Endothelial cell of umbilical vein (primary cell): Measurements from ENCODE around the gene ALLC. TPM values are rescaled to one million over a fixed set of nuclear protein-coding genes. Genes with fewer than 3 reads are reported as not detected.

Experiments used
- BruUV-seq: library from RNA; stranded (reverse); fragments of 400-500 nt; replicated peaks from 2 replicates; lab custom pipeline; 2021; lab: Mats Ljungman, UMichigan
- CTCF ChIA-PET: fragments of 300-600, 350-600 bp; sonication (Branson Sonifier 250); formaldehyde crosslinking; loops from one replicate; lab custom pipeline; 2021; ENCODE audit warnings: antibody characterized with exemption, inconsistent platforms; lab: Charles Lee
- POLR2A ChIA-PET: fragments of 300-600, 350-600 bp; sonication (Branson Sonifier 250); formaldehyde crosslinking; loops from one replicate; lab custom pipeline; 2021; ENCODE audit warnings: antibody characterized with exemption, inconsistent platforms; lab: Charles Lee
- DNase-seq: peaks from one replicate; pipeline ENCODE4 v3.0.0-alpha.2; 2011; ENCODE audit warnings: low read depth, low spot score
- FAIRE-seq: peaks from 2 replicates; lab custom pipeline; 2011; peaks lifted over from hg19 to GRCh38; lab: Jason Lieb, UNC
- H2AFZ ChIP-seq: 2 replicates; pipeline ENCODE4 v1.6.0; 2012; ENCODE audit warnings: low read depth, low read length, control low read depth, inconsistent platforms
- H3K27ac ChIP-seq: 2 replicates; pipeline ENCODE4 v1.5.1; 2011; ENCODE audit warnings: low read depth, mild to moderate bottlenecking, control low read depth, low read length, moderate library complexity; ENCODE audit not compliant: insufficient read depth
- H3K27me3 ChIP-seq, 2 experiments: 2 replicates each; pipeline versions ENCODE4 v1.6.0 to v1.6.1; 2011; ENCODE audit warnings: low read length in 2 of 2, mixed read lengths in 1 of 2; ENCODE audit not compliant: control insufficient read depth in 2 of 2, insufficient read depth in 2 of 2
- H3K36me3 ChIP-seq, 2 experiments: 2 replicates in 1 of 2; 3 replicates in 1 of 2; pipeline ENCODE4 v1.5.1; 2011; ENCODE audit warnings: low read length in 2 of 2, mild to moderate bottlenecking in 1 of 2, moderate library complexity in 1 of 2; ENCODE audit not compliant: control insufficient read depth in 2 of 2, insufficient read depth in 2 of 2; ENCODE audit errors: extremely low read depth in 1 of 2
- H3K4me1 ChIP-seq: 3 replicates; pipeline ENCODE4 v1.5.1; 2011; ENCODE audit warnings: mild to moderate bottlenecking, low read length; ENCODE audit not compliant: control insufficient read depth, insufficient read depth; ENCODE audit errors: extremely low read depth
- H3K4me2 ChIP-seq: 2 replicates; pipeline ENCODE4 v1.6.1; 2011; ENCODE audit warnings: low read length, control low read depth, mixed read lengths; ENCODE audit not compliant: insufficient read depth
- H3K4me3 ChIP-seq, 3 experiments: fragments of 200-600 bp in 1 of 3; sonication (generic), shearing (Covaris generic) in 1 of 3; replicated peaks in 1 of 3; 2 replicates each; pipeline ENCODE4 v1.5.1; 2011 to 2016; ENCODE audit warnings: control low read depth in 3 of 3, low read length in 3 of 3, mild to moderate bottlenecking in 2 of 3, inconsistent platforms in 1 of 3, low read depth in 1 of 3, moderate library complexity in 1 of 3; ENCODE audit not compliant: insufficient read depth in 1 of 3
- H3K79me2 ChIP-seq: 2 replicates; pipeline ENCODE4 v1.6.0; 2012; ENCODE audit warnings: low read length, inconsistent platforms; ENCODE audit not compliant: control insufficient read depth, insufficient read depth
- H3K9ac ChIP-seq: replicated peaks from 2 replicates; pipeline ENCODE3; 2011; ENCODE audit warnings: low read length, control low read depth; ENCODE audit not compliant: insufficient read depth; ENCODE audit errors: extremely low read depth
- H3K9me1 ChIP-seq: replicated peaks from 3 replicates; pipeline ENCODE4 v1.6.0; 2011; ENCODE audit warnings: mild to moderate bottlenecking, low read length; ENCODE audit not compliant: control insufficient read depth, insufficient read depth; ENCODE audit errors: extremely low read depth
- H3K9me3 ChIP-seq: replicated peaks from 2 replicates; pipeline ENCODE4 v1.5.1; 2012; ENCODE audit warnings: low read length, inconsistent platforms; ENCODE audit not compliant: control insufficient read depth, insufficient read depth
- H4K20me1 ChIP-seq: replicated peaks from 2 replicates; pipeline ENCODE3; 2011; ENCODE audit warnings: mild to moderate bottlenecking, low read length; ENCODE audit not compliant: control insufficient read depth, insufficient read depth; ENCODE audit errors: extremely low read depth
- CTCF ChIP-seq, 2 donors: IDR thresholded peaks; 1 replicate in 1 of 2; 2 replicates in 1 of 2; pipeline ENCODE4 v1.5.1; 2011; ENCODE audit warnings: low read length in 2 of 2, mild to moderate bottlenecking in 2 of 2, moderate library complexity in 2 of 2, control low read depth in 1 of 2, inconsistent platforms in 1 of 2, low read depth in 1 of 2; ENCODE audit not compliant: insufficient read depth in 1 of 2; ENCODE audit errors: extremely low read depth in 1 of 2
- EZH2 ChIP-seq: IDR thresholded peaks from 2 replicates; pipeline ENCODE4 v1.6.1; 2012; ENCODE audit warnings: borderline replicate concordance, low read depth, mild to moderate bottlenecking, moderate library complexity, low read length, inconsistent platforms; ENCODE audit not compliant: severe bottlenecking
- FOS ChIP-seq: IDR thresholded peaks from 2 replicates; pipeline ENCODE4 v1.6.1; 2011; ENCODE audit warnings: mild to moderate bottlenecking, low read length, moderate library complexity, borderline replicate concordance; ENCODE audit not compliant: insufficient read depth
- GATA2 ChIP-seq: IDR thresholded peaks from 2 replicates; pipeline ENCODE4 v1.7.0; 2011; ENCODE audit warnings: low read depth, mild to moderate bottlenecking, moderate library complexity, mixed read lengths, low read length; ENCODE audit not compliant: insufficient read length, insufficient read depth
- JUN ChIP-seq: IDR thresholded peaks from 2 replicates; pipeline ENCODE4 v1.6.1; 2011; ENCODE audit warnings: borderline replicate concordance, low read depth; ENCODE audit not compliant: insufficient read length, insufficient read depth
- MYC ChIP-seq: IDR thresholded peaks from one replicate; pipeline ENCODE4 v1.6.1; 2011; ENCODE audit warnings: mild to moderate bottlenecking, low read depth, low read length
- POLR2A ChIP-seq: IDR thresholded peaks from 2 replicates; pipeline ENCODE4 v1.6.1; 2012; ENCODE audit warnings: low read depth, mild to moderate bottlenecking, control low read depth, low read length
- POLR2AphosphoS5 ChIP-seq: IDR thresholded peaks from 2 replicates; pipeline ENCODE4 v1.6.1; 2012; ENCODE audit warnings: low read depth, mild to moderate bottlenecking, control low read depth, low read length, moderate library complexity; ENCODE audit not compliant: insufficient read depth
- dilution Hi-C: fragments of 300-500 bp; cut with MboI; formaldehyde crosslinking; loops from one replicate; pipeline ENCODE4 v1.15.0; 2019; ENCODE audit warnings: low sequenced_read_pairs; ENCODE audit not compliant: extremely low pct_ligation_motif_present
- intact Hi-C: fragments of 100-400 bp; cut with micrococcal nuclease; formaldehyde crosslinking; loops from one replicate; pipeline ENCODE4 v1.10.0; 2022
- polyA plus RNA-seq, 4 experiments: library from polyadenylated mRNA; depleted of rRNA in 3 of 4; stranded (reverse) in 3 of 4; unstranded in 1 of 4; fragments of >200 nt; gene quantifications; 2 replicates each; pipeline versions ENCODE4 v1.2.1 to v1.2.3, GENCODE V29; 2011 to 2012; ENCODE audit warnings: missing spikeins in 1 of 4
- total RNA-seq: library from RNA; stranded (reverse); gene quantifications from 2 replicates; pipeline ENCODE4 v1.2.3, GENCODE V29; 2021
- TF ChIP-seq, protein P1 (sequence below): IDR thresholded peaks from 2 replicates; pipeline ENCODE4 v1.6.1; 2011; ENCODE audit not compliant: insufficient read depth, insufficient read length

Gene ALLC
- total and polyA plus RNA-seq, 2 donors (not counting 3 experiments of a cell fraction or from before 2014, with no cell fraction given) = not detected

GRCh38 chr2:3679616-3680393, 21.8 kb downstream of the ALLC start:
- Histone ChIP-seq H3K27me3 (no peaks in the 10 kb centered on the region), H4K20me1 (no peaks in the 10 kb centered on the region), H3K9me1 (no peaks in the 10 kb centered on the region), H3K36me3 (no peaks in the 10 kb centered on the region), H3K79me2 (no peaks in the 10 kb centered on the region), H3K4me3 (no peak overlapping the region), H3K27ac (no peak overlapping the region), H3K9ac (no peak overlapping the region), H3K4me2 (no peak overlapping the region), H3K9me3 (no peaks in the 10 kb centered on the region), H2AFZ (no peak overlapping the region), H3K4me1 (no peaks in the 10 kb centered on the region)
- POLR2A ChIA-PET = no interaction called here
- TF ChIP-seq FOS = no peak
- TF ChIP-seq, protein P1, sequence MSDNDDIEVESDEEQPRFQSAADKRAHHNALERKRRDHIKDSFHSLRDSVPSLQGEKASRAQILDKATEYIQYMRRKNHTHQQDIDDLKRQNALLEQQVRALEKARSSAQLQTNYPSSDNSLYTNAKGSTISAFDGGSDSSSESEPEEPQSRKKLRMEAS = no peak
- TF ChIP-seq EZH2 = no peak
- TF ChIP-seq MYC = no peak
- CTCF ChIA-PET = no interaction called here
- FAIRE-seq = no peak
- DNase-seq = no peak
- dilution Hi-C loops = no loop called here
- BruUV-seq = no TSS peak
- intact Hi-C loops = no loop called here

DNA sequence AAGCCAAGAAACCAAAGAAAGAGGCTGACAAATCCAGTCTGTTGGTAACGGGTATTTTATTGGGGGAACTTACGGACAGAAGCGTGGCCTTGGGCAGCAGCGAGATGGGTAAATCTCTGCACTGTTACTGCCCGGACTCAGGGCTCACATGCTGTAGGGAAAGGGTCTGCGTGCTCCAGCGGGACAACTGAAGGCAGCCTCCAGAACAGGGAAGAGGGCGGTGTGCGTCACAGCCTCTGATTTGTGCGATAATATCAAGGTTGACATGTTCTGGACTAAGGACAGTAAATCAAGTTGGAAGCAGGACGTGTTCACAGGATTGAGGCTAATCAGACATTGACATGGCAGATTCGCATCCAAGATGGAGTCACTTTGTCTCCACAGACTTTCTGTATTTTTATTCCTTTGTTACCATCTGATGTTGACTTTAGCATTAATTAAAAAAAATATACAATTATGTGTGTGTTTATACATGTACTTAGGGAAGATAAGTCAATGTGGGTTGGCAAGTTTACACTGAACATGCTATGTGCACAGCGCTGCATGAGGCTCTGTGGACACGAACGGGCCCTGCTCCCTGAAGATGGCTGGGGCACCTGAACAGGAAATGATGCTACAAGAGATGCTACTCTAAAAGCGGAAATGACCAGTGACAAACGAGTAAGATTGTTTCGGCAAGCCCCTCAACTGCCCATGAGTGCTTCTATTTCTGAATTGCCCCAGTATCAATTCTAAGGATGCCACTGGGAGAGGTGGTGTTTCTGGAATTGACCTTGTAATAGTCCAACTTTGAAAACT, 22.7 kb downstream of the ALLC start:
- H3K4me3 ChIP-seq = no peak overlapping the region
- H3K9me1 ChIP-seq = no peaks in the 10 kb centered on the region
- intact Hi-C loops (no loop called here), dilution Hi-C loops (no loop called here)
- DNase-seq = no peak
- H3K79me2 ChIP-seq = no peaks in the 10 kb centered on the region
- no peak overlapping the region for H2AFZ ChIP-seq
- no peaks in the 10 kb centered on the region for H4K20me1 ChIP-seq
- H3K36me3 ChIP-seq = no peaks in the 10 kb centered on the region
- H3K27me3 ChIP-seq = no peaks in the 10 kb centered on the region
- TF ChIP-seq, protein P1 = no peak
- TF ChIP-seq MYC (no peak), CTCF (IDR thresholded peaks at IDR 0.05; ENCODE audit: extremely low read depth in 1 of 2, insufficient read depth in 1 of 2, low read depth in 1 of 2, low read length in 2 of 2) (no peak), GATA2 (no peak), POLR2AphosphoS5 (no peak), POLR2A (no peak), EZH2 (no peak), FOS (no peak), JUN (no peak)
- FAIRE-seq = no peak
- no peaks in the 10 kb centered on the region for H3K4me1 ChIP-seq
- H3K4me2 ChIP-seq = no peak overlapping the region
- H3K9ac ChIP-seq = no peak overlapping the region
- no peaks in the 10 kb centered on the region for H3K9me3 ChIP-seq
- H3K27ac ChIP-seq = no peak overlapping the region
- POLR2A ChIA-PET = no interaction called here
- no TSS peak for BruUV-seq
- CTCF ChIA-PET = no interaction called here
